Neural progenitor cell (in vitro differentiated cells): ENCODE results near the gene ERBB4.

ENCODE experiments used
- EZH2 ChIP-seq: fragments of 200-600 bp; sonication (generic); IDR thresholded peaks from 2 replicates; pipeline ENCODE4 v1.6.1; 2017; ENCODE audit warnings: antibody characterized with exemption, mild to moderate bottlenecking, moderate library complexity
- TF ChIP-seq, protein P1 (sequence below): fragments of 200-600 bp; sonication (generic); IDR thresholded peaks from 2 replicates; pipeline ENCODE4 v1.5.1; 2017; ENCODE audit warnings: antibody characterized with exemption, mild to moderate bottlenecking

DNA sequence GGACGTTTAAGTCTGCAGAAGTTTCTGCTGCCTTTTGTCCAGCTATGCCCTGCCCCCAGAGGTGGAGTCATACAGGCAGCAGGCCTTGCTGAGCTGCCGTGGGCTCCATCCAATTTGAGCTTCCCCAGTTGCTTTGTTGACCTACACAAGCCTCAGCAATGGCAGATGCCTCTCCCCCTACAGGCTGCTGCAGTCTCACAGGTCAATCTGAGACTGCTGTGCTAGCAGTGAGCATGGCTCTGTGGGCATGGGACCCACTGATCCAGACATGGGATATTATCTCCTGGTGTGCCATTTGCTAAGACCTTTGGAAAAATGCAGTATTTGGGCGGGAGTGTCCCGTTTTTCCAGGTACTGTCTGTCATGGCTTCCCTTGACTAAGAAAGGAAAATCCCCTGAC lies 726.0 kb downstream of the ERBB4 start:
- TF ChIP-seq, protein P1, sequence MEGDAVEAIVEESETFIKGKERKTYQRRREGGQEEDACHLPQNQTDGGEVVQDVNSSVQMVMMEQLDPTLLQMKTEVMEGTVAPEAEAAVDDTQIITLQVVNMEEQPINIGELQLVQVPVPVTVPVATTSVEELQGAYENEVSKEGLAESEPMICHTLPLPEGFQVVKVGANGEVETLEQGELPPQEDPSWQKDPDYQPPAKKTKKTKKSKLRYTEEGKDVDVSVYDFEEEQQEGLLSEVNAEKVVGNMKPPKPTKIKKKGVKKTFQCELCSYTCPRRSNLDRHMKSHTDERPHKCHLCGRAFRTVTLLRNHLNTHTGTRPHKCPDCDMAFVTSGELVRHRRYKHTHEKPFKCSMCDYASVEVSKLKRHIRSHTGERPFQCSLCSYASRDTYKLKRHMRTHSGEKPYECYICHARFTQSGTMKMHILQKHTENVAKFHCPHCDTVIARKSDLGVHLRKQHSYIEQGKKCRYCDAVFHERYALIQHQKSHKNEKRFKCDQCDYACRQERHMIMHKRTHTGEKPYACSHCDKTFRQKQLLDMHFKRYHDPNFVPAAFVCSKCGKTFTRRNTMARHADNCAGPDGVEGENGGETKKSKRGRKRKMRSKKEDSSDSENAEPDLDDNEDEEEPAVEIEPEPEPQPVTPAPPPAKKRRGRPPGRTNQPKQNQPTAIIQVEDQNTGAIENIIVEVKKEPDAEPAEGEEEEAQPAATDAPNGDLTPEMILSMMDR, result no peak
- no peak for TF ChIP-seq EZH2
